NK-92 treated with Interleukin-12 subunit alpha and Interleukin-12 subunit beta, amount 100 ng/mL, for 24 hours (cell line): ENCODE results near the gene GMCL2.
"Not testable (repeated sequence)": the region's sequence is repeated elsewhere in the genome, so short reads cannot be mapped to it uniquely, and the experiment has no call there.

Experiments
- DNase-seq: peaks from one replicate; lab custom pipeline; 2025; lab: John Stamatoyannopoulos, UW

Gene GMCL2, protein sequence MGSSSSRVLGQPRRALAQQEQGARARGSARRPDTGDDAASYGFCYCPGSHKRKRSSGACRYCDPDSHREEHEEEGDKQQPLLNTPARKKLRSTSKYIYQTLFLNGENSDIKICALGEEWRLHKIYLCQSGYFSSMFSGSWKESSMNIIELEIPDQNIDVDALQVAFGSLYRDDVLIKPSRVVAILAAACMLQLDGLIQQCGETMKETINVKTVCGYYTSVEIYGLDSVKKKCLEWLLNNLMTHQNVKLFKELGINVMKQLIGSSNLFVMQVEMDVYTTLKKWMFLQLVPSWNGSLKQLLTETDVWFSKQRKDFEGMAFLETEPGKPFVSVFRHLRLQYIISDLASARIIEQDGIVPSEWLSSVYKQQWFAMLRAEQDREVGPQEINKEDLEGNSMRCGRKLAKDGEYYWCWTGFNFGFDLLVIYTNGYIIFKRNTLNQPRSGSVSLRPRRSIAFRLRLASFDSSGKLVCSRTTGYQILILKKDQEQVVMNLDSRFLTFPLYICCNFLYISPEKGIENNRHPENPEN

DNA sequence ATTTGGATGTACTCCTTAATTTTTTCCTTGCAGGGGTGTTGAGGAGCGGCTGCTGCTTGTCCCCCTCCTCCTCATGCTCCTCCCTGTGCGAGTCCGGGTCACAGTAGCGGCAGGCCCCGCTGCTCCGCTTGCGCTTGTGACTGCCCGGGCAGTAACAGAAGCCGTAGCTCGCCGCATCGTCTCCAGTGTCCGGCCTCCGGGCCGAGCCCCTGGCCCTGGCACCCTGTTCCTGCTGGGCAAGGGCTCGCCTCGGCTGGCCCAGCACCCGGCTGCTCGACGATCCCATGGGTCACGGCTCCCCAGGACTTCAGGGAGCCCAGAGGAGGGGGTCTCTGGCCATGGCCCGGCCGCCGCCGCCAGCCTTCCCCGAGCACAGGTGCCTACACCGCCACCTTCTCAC lies at the start of gene GMCL2:
TSS of gene GMCL2 (minus strand) at position 358 of the 400 bp plus-strand sequence. CDS start at position 286, 72 bp downstream.
- DNase-seq, result no peak

DNA sequence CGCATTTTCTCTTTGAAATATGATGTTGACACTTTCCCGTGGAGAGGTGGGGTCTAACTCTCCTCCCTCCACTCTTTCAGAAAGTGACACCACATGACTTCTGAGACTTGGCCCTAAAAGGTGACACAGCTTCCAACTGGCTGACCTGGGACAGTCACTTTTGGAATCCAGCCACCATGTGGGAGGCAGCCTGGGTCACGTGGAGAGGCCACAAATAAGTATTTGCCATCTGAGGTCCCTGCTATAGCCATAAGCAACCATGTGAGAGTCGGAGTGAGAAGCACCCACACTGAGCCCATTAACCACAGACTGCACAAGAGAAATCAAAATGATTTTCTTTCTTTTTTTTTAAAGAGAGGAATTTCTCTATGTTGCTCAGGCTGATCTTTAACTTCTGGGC lies 49.5 kb upstream of the GMCL2 start:
- DNase-seq, result no peak

DNA sequence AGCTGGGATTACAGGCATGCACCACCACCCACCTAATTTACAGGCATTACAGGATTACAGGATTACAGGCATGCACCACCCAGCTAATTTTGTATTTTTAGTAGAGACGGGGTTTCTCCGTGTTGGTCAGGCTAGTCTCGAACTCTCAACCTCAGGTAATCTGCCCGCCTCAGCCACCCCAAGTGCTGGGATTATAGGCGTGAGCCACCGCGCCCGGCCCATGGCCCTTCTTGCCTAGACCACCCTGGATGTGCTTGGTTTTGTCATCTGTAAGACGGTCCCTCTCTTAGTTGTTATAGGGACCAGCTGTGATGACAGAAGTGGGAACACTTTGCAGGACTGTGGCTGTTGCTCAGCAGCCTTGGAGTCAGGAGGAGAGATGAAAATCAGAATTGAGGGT lies 49.0 kb upstream of the GMCL2 start:
- no peak for DNase-seq

DNA sequence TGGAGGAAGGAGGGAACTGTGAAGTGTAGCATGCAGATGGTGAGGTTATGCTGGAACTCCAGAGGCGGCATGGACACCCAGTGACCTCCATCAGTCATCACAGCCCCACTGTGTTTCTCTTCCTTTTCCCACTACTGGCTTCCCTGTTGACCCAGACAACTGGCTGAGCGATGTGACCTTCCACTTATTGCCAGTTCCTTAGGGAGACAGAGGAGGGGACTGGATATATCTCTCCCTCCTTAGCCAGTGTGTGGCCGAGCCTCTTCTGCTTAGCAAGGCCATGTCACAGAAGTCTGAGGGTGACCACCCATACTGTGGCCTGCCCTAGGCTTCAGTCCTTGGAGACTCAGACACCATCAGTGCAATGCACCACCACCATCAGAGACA lies 48.4 kb upstream of the GMCL2 start:
- DNase-seq, result no peak

DNA sequence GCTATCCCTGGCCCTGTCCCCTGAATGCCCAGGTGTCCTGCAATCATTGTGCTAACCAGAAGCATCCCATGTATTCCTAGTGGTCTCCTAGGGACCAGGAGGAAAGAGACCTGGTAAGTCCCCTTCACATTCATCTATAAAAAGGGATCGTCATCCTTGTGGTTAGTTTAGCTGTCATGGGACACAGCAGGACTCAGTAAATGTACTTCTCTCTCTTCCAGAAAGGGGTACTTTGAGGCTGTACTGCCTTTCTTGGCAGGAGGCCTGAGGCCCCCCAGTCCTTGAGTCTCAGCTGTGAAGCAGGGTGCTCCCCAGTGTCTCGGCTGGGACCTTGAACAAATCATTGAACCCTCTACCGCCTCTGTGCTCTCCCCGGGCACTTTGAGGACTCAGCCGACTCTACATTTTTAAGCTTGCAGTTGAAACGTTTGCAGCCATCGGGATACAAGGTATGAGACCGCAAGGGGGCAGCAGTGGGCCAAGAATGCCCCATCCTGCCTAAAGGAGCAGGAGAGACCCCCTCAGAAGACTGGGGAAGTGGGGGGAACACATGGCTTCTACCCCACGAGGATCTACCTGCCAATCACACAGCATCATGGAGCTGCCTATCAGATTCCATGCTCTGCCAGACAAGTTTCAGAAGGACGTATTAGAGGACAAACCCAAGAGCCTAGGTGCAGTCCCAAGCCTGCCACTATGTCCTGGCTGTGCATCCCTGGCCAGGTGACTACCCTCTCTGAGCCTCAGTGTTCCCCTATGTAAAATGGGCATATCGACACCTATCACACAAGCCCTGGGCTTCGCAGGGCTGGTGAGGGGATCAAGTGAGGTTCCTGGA lies 47.8 kb upstream of the GMCL2 start:
- DNase-seq, result peak; percentile 56

DNA sequence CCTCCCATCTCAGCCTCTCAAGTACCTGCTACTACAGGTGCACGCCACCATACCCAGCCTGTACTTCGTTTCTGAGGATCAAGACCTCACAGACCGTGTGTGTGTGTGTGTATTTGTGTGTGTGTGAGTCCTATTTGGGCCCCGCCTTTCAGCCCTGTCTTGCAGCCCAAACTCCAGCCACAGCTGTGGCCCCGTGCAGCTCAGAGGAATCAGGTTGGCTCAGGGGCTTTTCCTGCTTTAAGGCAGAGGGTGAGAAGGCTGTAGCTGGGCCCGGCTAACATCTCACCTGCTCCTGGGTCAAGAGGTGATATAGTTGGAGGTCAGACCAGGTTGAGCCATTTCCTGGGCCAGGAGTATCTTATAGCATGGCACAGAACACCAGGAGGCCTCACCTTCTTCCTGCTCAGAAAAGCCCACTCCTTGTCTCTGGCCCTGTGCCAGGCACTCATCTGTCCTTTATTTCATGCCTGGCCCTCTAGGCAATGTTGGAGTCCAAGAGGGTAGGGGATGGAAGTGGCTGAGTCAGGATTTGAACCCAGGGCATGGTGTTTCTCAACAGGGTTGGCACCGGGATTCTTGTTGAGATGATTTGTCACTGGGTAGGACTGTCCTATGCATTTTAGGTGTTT lies 47.1 kb upstream of the GMCL2 start:
- no peak for DNase-seq

DNA sequence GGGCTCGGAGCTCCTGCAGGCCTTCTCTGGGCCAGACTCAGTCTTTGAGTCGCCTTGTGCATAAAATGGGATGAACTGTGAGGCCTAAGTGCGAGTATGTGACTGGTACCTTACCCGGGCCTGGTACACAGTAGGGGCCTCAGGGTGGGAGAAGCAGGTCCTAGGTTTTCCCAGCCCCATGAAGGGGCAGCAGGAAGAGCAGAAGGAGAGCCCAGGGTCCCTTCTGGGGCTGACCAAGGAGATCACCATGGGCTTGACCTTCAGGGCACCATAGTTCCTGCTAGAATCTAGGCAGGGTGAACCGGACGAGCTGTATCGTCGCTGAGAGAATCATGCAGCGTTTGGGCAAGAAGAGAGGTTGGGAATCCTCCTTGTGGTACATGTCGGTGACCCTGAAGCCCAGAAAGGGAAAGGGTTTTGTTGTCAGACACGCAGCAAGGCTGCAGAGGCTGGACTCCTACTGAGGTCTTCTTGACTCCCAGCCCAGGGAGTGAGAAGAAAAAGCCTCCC lies 45.8 kb upstream of the GMCL2 start:
- DNase-seq, result no peak

DNA sequence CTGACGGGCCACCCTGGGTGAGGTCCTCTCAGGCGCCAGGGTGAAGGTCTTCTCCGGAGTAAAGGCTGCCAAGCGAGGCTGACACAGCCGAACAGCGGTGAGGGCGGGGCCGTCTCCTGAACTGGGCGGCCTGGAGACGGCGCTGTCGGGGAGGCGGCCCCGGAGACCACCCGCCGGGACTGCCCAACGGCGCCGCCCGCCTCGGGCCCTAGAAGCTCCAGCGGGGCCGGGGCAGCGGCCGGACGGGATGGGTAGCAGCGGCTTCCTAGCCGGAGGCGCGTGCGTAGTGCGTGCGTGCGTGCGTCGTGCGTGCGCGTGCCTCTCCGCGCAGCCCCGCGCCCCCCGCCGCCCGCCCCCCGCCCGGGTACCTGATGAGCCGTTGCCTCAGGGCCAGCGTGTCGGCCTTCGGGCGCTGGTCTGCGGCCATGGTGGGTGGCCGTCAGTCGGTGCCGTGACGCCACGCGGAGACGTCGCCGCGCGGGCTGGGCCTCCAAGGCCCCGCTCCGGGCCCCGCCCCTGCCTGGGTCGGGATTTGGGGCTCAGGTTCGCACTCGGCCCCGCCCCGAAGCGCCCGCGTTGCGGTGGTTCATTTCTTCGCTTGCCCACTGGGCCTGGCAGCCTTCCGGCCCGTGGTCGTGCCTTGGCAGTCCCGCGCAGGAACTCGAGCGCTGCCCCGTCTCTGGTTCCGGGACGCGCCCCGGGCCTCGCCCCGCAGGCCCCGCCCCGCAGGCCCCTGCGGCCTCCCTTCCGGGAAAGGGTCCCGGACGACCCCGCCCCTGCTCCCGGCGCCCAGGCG lies 45.2 kb upstream of the GMCL2 start, which contains the start of gene PHYKPL:
TSS of gene PHYKPL (minus strand) at position 679 of the 796 bp plus-strand sequence. CDS start at position 427, 252 bp downstream.
- DNase-seq, result peak; percentile 69

DNA sequence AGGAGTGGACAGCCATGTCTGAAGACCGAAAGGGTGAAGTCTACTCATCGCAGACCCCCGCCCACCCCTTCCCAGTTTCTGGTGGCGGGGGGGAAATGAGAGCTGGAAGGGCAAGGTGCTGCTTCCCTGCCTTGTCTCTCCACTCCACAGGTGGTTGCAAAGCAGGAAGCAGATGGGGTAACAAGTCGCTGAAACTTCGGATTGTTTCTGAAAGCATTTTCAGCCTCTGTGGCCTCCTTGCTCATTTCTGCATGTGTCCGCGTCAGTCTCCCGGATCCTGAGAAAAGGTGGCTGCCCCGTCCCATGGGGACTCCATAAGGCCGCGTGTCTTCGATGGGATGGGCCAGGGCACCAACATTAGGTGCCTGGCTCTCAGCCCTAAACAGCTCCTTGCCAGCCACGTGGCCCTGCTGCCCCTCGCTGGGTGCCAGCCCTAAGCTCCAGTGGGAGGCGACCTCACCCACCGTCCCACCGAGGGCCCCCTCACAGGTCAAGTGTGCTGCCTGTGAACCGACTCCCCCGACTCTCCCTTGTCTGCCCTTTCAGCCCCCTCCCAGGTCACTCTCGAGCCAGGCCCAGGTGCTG lies 44.5 kb upstream of the GMCL2 start:
- DNase-seq, result no peak

DNA sequence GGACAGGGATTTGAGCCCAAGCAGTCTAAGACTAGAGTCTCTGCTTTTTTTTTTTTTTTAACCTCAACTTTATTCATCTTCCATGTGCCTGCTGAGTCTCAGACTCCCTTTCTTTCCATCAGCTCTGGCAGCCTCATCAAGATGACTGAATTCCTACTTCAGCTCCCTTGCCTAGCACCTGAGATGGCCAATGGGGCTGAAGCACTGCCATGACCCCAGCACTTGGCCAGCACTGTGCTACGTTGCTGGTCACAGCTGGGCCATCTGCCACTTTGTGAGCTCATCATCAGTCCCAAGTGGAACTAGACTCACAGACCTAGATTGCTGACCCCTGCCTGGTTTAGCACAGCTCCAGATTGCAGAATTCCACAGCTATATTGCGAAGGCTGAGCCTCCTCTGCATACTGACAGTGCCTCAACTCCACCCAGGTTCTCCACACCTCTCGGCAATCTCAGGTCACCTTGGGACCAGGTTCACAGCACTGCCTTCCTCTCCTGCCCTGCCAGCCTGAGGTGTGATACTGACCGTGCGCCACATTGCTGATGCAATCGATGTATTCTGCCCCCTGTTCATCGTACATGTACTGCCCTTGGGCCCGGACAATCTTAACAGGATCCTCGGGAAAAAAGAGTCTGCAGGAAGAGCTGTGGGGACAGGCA lies 43.8 kb upstream of the GMCL2 start:
- DNase-seq, result no peak

DNA sequence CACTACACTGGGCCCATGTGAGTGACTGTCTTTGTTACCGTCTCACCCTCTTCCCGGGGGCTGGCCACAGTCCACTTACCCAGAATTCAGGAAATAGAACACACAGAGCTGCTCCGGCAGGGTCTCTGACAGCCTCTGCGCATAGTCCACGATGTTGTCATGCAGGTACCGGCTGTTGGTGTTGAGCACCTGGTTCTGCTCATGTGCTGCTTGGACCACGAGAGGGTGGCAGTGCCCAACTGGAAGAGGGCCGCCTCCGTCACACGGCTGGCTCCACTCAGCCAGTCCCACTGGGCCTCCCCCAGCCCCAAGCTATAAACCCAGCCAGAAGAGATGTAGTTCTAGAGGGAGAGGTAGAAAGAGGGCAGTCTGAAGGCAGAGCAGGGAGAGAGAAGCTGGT lies 42.7 kb upstream of the GMCL2 start:
- no peak for DNase-seq

DNA sequence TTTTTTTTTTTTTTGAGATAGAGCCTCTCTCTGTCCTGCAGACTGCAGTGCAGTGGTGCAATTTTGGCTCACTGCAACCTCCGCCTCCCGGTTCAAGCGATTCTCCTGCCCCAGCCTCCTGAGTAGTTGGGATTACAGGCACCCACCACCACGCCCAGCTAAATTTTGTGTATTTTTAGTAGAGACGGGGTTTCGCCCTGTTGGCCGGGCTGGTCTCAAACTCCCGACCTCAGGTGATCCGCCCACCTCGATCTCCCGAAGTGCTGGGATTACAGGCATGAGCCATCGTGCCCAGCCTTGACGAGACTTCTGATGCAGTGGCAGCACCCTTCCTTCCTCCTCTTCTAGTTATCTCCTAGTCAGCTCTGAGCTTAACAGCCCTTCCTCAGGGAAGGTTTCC lies 41.9 kb upstream of the GMCL2 start:
- DNase-seq, result not testable (repeated sequence)

DNA sequence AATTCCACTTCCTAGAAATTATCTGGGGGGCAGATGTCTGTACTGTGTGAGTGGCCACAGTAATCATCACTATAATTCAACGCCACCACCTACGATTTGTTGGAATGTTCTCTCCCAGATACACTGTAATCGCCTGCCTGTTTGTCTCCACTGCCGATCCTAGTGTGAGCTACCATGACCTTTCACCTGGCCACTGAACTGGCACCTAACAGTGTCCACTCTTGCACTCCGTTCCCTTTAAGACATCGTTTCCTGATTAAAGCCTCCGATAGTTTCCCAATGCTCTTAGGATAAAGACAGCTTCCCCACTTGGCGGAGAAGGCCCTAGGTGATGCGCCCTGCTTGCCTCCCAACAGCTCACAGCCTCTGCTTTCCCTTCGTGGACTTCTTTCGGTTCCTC lies 41.4 kb upstream of the GMCL2 start:
- no peak for DNase-seq

DNA sequence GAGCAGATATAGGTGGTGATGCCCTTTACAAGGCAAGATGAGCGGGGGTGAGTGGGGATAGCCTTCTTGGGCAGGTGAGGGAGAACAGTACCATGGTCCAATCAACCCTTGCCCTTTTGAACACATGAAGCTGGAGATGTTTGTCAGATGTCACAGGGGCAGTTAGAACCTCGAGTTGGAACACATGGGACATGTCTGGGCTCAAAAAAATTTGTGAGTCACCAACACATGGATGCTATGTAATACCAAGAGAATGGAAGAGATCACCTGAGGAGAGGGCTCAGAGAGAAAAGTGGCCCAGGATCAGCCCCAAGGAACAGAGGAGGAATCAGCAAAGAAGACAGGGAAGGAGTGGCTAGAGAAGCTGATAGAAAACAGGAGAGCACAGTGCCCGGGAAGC lies 40.8 kb upstream of the GMCL2 start:
- DNase-seq, result no peak

DNA sequence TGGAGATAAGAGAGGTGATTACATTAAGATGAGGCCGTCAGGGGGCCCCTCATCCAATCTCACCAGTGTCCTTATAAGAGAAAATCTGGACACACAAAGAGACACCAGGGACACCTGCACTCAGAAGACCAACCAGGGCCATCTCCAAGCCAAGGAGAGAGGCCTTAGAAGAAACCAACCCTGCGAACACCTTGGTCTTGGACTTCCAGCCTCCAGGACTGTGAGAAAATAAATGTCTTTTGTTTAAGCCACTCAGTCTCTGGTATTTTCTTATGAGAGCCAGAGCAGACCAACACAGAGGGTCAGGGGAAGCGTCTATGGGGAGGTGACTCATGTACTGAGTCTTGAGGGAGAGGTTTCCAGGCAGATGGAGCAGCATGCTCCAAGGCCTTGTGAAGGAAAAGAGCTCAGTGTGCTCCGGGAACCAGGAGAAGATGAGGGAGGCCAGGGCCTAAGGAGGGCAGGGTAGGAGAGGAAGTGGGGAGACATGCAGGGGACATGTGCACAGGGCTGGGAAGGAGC lies 40.0 kb upstream of the GMCL2 start:
- no peak for DNase-seq

DNA sequence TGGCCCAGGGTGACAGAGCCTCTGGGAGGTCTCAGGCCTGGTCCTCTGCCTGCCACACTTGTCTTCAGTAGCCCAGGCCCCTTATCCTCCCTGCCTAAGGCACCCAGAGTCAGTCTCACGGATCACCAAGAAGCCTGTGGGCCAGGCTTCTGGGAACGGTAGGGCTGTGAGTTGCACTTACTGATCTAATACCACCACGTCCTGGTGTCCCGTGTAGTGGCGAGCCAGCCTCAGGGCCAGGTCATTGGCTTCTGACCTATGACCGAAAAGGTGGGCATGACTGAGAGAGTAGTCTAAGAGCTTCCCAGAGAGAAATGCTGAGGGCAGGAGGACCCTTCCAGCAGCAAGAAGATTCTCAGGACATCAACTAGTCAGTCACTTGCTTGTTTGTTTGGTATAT lies 38.0 kb upstream of the GMCL2 start:
- DNase-seq, result no peak

DNA sequence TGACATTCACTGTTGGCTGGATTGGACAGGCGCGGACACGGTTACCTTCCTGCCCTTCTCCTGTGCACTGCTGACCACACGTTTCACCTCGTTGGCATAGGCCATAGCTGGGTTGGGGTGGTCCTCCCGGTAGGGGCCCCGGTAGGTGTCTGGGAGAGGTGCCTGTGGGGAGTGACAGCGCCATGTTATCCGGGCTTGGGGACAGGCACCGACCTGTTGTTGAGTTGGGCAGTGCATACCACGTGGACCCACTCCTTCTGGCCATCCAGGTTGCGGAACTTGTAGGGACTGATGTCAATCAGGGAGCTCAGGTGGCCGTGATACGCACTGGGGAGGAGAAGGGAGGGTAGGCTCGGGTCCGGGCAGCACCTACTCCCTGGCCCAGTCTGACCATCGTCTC lies 37.2 kb upstream of the GMCL2 start:
- no peak for DNase-seq

DNA sequence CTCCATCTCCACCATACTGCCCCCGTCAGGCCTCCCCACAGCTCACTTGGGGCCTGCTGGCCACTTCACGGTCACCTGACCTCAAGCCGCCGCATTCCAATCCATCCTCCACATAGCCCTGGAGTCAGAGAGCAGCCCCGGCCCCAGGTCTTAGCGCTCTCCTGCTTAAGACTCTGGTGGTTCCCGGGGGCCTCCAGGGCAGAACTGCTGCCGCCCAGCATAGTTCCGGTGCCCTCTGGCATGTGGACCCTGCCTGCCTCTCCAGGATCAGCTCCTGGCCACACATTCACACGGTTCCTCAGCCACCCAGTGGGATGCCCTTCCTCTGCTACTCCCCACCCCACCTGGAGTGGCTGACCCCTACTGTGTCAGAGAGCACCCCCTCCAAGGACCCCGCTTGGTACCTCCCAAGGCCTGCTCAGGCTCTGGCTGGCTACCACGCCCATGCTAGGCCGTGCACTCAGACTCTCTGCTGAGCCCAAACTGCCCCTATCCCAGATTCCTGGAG lies 36.7 kb upstream of the GMCL2 start:
- no peak for DNase-seq

DNA sequence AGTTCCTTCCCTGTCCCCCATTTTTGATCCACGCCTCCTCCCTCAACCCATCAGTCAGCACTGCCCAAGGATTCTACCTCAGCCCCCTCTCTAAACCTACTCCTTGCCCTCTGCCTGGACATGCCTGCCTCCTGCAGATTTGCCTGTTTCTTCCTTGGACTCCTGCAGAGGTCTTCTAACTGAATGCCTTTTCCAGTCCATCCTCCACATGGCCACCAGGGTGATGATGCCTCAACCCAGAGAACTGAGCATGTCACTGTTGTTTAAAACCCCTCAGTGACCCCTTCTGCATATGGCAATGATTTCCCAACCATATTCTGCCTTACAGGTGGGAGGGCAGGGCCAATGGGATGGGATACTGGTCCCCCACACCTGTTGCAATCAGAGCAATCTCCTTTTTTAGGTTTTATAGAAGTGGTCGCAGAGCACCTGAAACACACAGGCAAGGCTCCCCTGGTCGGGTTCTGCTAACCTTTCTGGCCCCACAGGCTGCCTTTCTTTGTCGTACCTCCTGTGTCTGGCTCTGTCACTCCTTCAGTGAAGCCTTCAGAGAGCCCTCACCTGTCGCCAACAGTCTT lies 36.1 kb upstream of the GMCL2 start:
- no peak for DNase-seq

DNA sequence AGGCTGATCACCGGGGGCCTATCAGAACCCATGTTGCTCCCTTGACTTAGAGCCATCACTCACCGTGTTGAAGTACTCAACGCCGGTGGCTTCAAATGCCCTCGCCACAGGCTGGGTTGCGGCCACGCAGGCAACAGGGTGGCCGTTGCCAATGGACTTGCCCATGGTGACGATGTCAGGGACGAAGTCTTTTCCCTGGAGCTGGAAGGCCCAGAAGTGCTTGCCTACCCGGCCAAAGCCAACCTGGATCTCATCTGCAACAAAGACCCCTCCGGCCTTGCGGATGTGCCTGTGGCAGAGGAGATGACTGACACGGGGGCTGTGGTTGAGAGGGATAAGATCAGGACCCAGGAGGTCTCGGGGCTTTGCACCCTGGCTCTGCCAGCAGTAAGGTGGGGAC lies 35.1 kb upstream of the GMCL2 start:
- DNase-seq, result no peak
